GM12878 (cell line): ENCODE data around the gene LUZP2. TPM values are rescaled to one million over a fixed set of nuclear protein-coding genes. Genes with fewer than 3 reads are reported as not detected.

Experiments
- ATAC-seq: fragments of 200-7000 bp; cut with Tn5 transposase; 3 replicates; pipeline ENCODE4 v1.9.1; 2020; ENCODE audit warnings: mild to moderate bottlenecking, moderate library complexity
- BruUV-seq: library from RNA; stranded (reverse); fragments of 400-500 nt; replicated peaks from 2 replicates; lab custom pipeline; 2021; lab: Mats Ljungman, UMichigan
- CTCF ChIA-PET: fragments of 300-600 bp; sonication (Branson Sonifier 250); formaldehyde crosslinking; extraction: SDS; loops from one replicate; lab custom pipeline; 2021; ENCODE audit warnings: inconsistent platforms; lab: Yijun Ruan, JAX
- POLR2A ChIA-PET: fragments of 350-600 bp; formaldehyde crosslinking; extraction: SDS; loops from one replicate; lab custom pipeline; 2021; ENCODE audit warnings: inconsistent platforms; lab: Charles Lee
- RAD21 ChIA-PET: fragments of 300-600 bp; sonication (Branson Sonifier 250); formaldehyde crosslinking; loops from one replicate; lab custom pipeline; 2023; ENCODE audit warnings: antibody characterized with exemption; ENCODE audit not compliant: unreplicated experiment; lab: Charles Lee
- SMC1A ChIA-PET: fragments of 300-600 bp; sonication (Branson Sonifier 250); formaldehyde crosslinking; loops from one replicate; lab custom pipeline; 2023; ENCODE audit not compliant: unreplicated experiment, uncharacterized antibody; lab: Charles Lee
- DNase-seq: peaks from one replicate; pipeline ENCODE4 v3.0.0-alpha.2; 2011; ENCODE audit warnings: low read depth, low spot score
- FAIRE-seq: peaks from 3 replicates; lab custom pipeline; 2011; peaks lifted over from hg19 to GRCh38; lab: Jason Lieb, UNC
- H2AFZ ChIP-seq: 2 replicates; pipeline ENCODE4 v1.6.0; 2011; ENCODE audit warnings: low read depth, low read length, control low read depth; ENCODE audit not compliant: control insufficient read depth
- H3K27ac ChIP-seq: 2 replicates; pipeline ENCODE4 v1.5.1; 2011; ENCODE audit warnings: control low read depth; ENCODE audit not compliant: control insufficient read depth, insufficient read depth
- H3K27me3 ChIP-seq, 2 experiments: replicated peaks in 1 of 2; 2 replicates each; pipeline versions ENCODE4 v1.6.0 to v1.6.1; 2011; ENCODE audit warnings: low read length in 1 of 2; ENCODE audit not compliant: control insufficient read depth in 2 of 2, insufficient read depth in 2 of 2
- H3K36me3 ChIP-seq, 2 experiments: 2 replicates each; pipeline ENCODE4 v1.5.1; 2011; ENCODE audit warnings: low read length in 1 of 2; ENCODE audit not compliant: control insufficient read depth in 2 of 2, insufficient read depth in 2 of 2
- H3K4me1 ChIP-seq: 2 replicates; pipeline ENCODE4 v1.6.1; 2011; ENCODE audit warnings: mild to moderate bottlenecking, low read length, moderate library complexity, mixed read lengths; ENCODE audit not compliant: control insufficient read depth, insufficient read depth
- H3K4me2 ChIP-seq: 2 replicates; pipeline ENCODE4 v1.6.0; 2011; ENCODE audit warnings: control low read depth; ENCODE audit not compliant: control insufficient read depth, insufficient read depth
- H3K4me3 ChIP-seq: fragments of 200-600 bp; sonication (generic); 2 replicates; pipeline ENCODE4 v1.5.1; 2016
- H3K79me2 ChIP-seq: 2 replicates; pipeline ENCODE4 v1.6.0; 2011; ENCODE audit warnings: low read length; ENCODE audit not compliant: control insufficient read depth, insufficient read depth
- H3K9ac ChIP-seq: 2 replicates; pipeline ENCODE4 v1.8.0; 2011; ENCODE audit warnings: low read length, control low read depth, mixed read lengths; ENCODE audit not compliant: control insufficient read depth, insufficient read depth
- H3K9me3 ChIP-seq: replicated peaks from 3 replicates; pipeline ENCODE4 v1.5.1; 2011; ENCODE audit warnings: mild to moderate bottlenecking, low read length; ENCODE audit not compliant: control insufficient read depth, insufficient read depth
- H4K20me1 ChIP-seq: 2 replicates; pipeline ENCODE4 v1.6.0; 2011; ENCODE audit not compliant: control insufficient read depth, insufficient read depth
- CBX5 ChIP-seq: sonication (generic); IDR thresholded peaks from 2 replicates; pipeline ENCODE4 v1.6.1; 2016; ENCODE audit warnings: low read depth, moderate library complexity, mild to moderate bottlenecking, inconsistent platforms
- CEBPB ChIP-seq, 2 experiments: fragments of 150-350 bp in 1 of 2; IDR thresholded peaks; 2 replicates each; pipeline ENCODE4 v1.6.1; 2012 to 2014; ENCODE audit warnings: low read depth in 2 of 2, low read length in 2 of 2, borderline replicate concordance in 1 of 2, inconsistent platforms in 1 of 2
- CHD2 ChIP-seq: IDR thresholded peaks from 2 replicates; pipeline ENCODE4 v1.6.1; 2011; ENCODE audit warnings: low read depth, low read length, improper control_type of control experiment, borderline replicate concordance
- CREB1 ChIP-seq: IDR thresholded peaks from 2 replicates; pipeline ENCODE4 v1.6.1; 2012; ENCODE audit warnings: low read depth, mild to moderate bottlenecking, inconsistent platforms
- FOXK2 ChIP-seq: fragments of 450-650 bp; IDR thresholded peaks from 2 replicates; pipeline ENCODE4 v1.6.1; 2017; ENCODE audit warnings: mild to moderate bottlenecking, moderate library complexity
- KDM1A ChIP-seq: fragments of 200-600 bp; sonication (generic); IDR thresholded peaks from 2 replicates; pipeline ENCODE4 v1.6.1; 2016; ENCODE audit warnings: borderline replicate concordance
- MYB ChIP-seq: fragments of 150-350 bp; IDR thresholded peaks from 2 replicates; pipeline ENCODE4 v1.6.1; 2014; ENCODE audit warnings: mild to moderate bottlenecking, low read depth, low read length, borderline replicate concordance
- NFYA ChIP-seq: IDR thresholded peaks from 2 replicates; pipeline ENCODE4 v1.6.1; 2011; ENCODE audit warnings: low read depth, mild to moderate bottlenecking, low read length, improper control_type of control experiment, borderline replicate concordance
- SUPT20H ChIP-seq: IDR thresholded peaks from 2 replicates; pipeline ENCODE4 v1.6.1; 2011; ENCODE audit warnings: low read depth, mild to moderate bottlenecking, low read length, moderate library complexity, borderline replicate concordance; ENCODE audit not compliant: control insufficient read depth
- SUZ12 ChIP-seq: fragments of 200-600 bp; sonication (generic); IDR thresholded peaks from one replicate; pipeline ENCODE4 v1.6.1; 2018; ENCODE audit warnings: antibody characterized with exemption, mild to moderate bottlenecking; ENCODE audit not compliant: unreplicated experiment
- TARDBP ChIP-seq: IDR thresholded peaks from 2 replicates; pipeline ENCODE4 v1.6.1; 2016; ENCODE audit warnings: borderline replicate concordance
- TBL1XR1 ChIP-seq: IDR thresholded peaks from 2 replicates; pipeline ENCODE4 v1.6.1; 2012; ENCODE audit warnings: low read depth, low read length, improper control_type of control experiment
- TCF7 ChIP-seq: IDR thresholded peaks from 2 replicates; pipeline ENCODE4 v1.6.1; 2014; ENCODE audit warnings: antibody characterized with exemption, borderline replicate concordance
- WGBS: methylation state at CpG from one replicate; pipeline ENCODE4 v1.1.6; 2016; ENCODE audit warnings: low lambda C conversion rate; ENCODE audit not compliant: insufficient replicate concordance, insufficient coverage; ENCODE audit errors: missing lambda C conversion rate; 5-methylcytosine and 5-hydroxymethylcytosine counted together
- in situ Hi-C: fragments of 300-500 bp; cut with MboI; formaldehyde crosslinking; loops from 9 replicates; pipeline ENCODE4 v1.14.3; 2018; ENCODE audit warnings: mixed read lengths
- intact Hi-C: fragments of 100-400 bp; cut with micrococcal nuclease; formaldehyde crosslinking; loops from one replicate; pipeline ENCODE4 v1.14.2; 2022; ENCODE audit not compliant: unreplicated experiment
- polyA plus RNA-seq, 11 experiments: library from polyadenylated mRNA; depleted of rRNA in 4 of 11; unstranded in 6 of 11; stranded (reverse) in 5 of 11; fragments of >200 nt; fragmentation: Nextera tagmentation in 4 of 11; fragmentation: Illumina TruSeq in 1 of 11; extraction: Ambion mirVana in 4 of 11; extraction: Trizol in 1 of 11; gene quantifications; 1 replicate in 1 of 11; 2 replicates in 10 of 11; pipeline versions ENCODE4 v1.2.1 to v1.2.3, GENCODE V29; 2011 to 2016; ENCODE audit warnings: inconsistent platforms in 2 of 11, missing spikeins in 2 of 11, low read depth in 1 of 11
- total RNA-seq, 4 experiments: library from RNA; depleted of rRNA in 3 of 4; stranded (reverse); fragments of >200 nt in 3 of 4; fragmentation: Illumina TruSeq in 1 of 4; extraction: Trizol in 1 of 4; gene quantifications; 2 replicates each; pipeline versions ENCODE4 v1.2.1 to v1.2.3, GENCODE V29; 2013 to 2021
- TF ChIP-seq, protein P1 (sequence below): fragments of 450-650 bp; IDR thresholded peaks from 2 replicates; pipeline ENCODE4 v1.6.1; 2017; ENCODE audit warnings: borderline replicate concordance
- TF ChIP-seq, protein P2 (sequence below): fragments of 450-650 bp; IDR thresholded peaks from 2 replicates; pipeline ENCODE4 v1.6.1; 2017; ENCODE audit warnings: mild to moderate bottlenecking, moderate library complexity

LUZP2 gene
- total and polyA plus RNA-seq, 10 of the 15 experiments (the other 5 are each of a cell fraction or from before 2014, with no cell fraction given) = not detected

- WGBS = 0% methylated on average over 1 of the region's 1 CpG
- H4K20me1 ChIP-seq = no peaks in the 10 kb centered on the region
- H3K4me1 ChIP-seq = no peaks in the 10 kb centered on the region
- TF ChIP-seq SUPT20H (no peak), FOXK2 (no peak), TBL1XR1 (no peak), NFYA (no peak), MYB (no peak), CREB1 (no peak), CBX5 (no peak)
- in situ Hi-C loops (no loop called here), intact Hi-C loops (no loop called here)
- no TSS peak for BruUV-seq
- ChIA-PET RAD21 (no interaction called here), CTCF (no interaction called here), POLR2A (no interaction called here), SMC1A (no interaction called here)
- H3K27me3 ChIP-seq = no peaks in the 10 kb centered on the region
- no peaks in the 10 kb centered on the region for H3K79me2 ChIP-seq
- DNase-seq (no peak), ATAC-seq (no peak), FAIRE-seq (no peak)
- no peak overlapping the region for H3K4me2 ChIP-seq
- H3K36me3 ChIP-seq = no peaks in the 10 kb centered on the region
- no peak overlapping the region for H3K4me3 ChIP-seq
- H3K27ac ChIP-seq = no peak overlapping the region
- no peak overlapping the region for H3K9ac ChIP-seq
- H2AFZ ChIP-seq = no peak overlapping the region
- H3K9me3 ChIP-seq = no peaks in the 10 kb centered on the region
Measured at GRCh38 chr11:24619900-24620299, 123.0 kb downstream of the LUZP2 start.

DNA sequence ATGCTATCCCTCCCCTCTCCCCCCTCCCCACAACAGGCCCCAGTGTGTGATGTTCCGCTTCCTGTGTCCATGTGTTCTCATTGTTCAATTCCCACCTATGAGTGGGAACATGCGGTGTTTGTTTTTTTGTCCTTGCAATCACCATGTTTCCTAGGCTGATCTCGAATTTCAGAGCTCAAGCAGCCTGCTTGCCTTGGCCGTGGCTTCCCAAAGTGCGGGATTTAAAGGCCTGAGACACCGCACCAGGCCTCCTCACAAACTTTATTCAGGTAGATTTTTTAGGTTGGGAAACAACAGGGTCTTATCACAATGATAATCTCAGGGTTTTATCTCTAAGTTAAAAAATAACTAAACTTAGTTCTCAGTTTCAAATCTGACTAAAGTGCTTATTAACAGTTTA is 125.4 kb downstream of the LUZP2 start:
- in situ Hi-C loops (no loop called here), intact Hi-C loops (no loop called here)
- ChIA-PET POLR2A (no interaction called here), RAD21 (no interaction called here), SMC1A (no interaction called here), CTCF (no interaction called here)
- 41% methylated on average over 6 of the region's 6 CpGs for WGBS
- FAIRE-seq = no peak
- Histone ChIP-seq H3K9ac (no peak overlapping the region), H3K4me1 (no peaks in the 10 kb centered on the region), H2AFZ (no peak overlapping the region), H4K20me1 (no peaks in the 10 kb centered on the region), H3K9me3 (no peaks in the 10 kb centered on the region), H3K4me2 (no peak overlapping the region), H3K4me3 (no peak overlapping the region), H3K79me2 (no peaks in the 10 kb centered on the region), H3K27me3 (no peaks in the 10 kb centered on the region), H3K36me3 (no peaks in the 10 kb centered on the region), H3K27ac (no peak overlapping the region)
- no peak for ATAC-seq
- BruUV-seq = no TSS peak
- no peak for DNase-seq
- TF ChIP-seq TARDBP (no peak), SUZ12 (no peak), CEBPB (IDR thresholded peaks at IDR 0.05; ENCODE audit: borderline replicate concordance in 1 of 2, low read depth in 2 of 2, low read length in 2 of 2) (no peak), KDM1A (no peak), TCF7 (no peak), CHD2 (no peak)
- TF ChIP-seq, protein P1, sequence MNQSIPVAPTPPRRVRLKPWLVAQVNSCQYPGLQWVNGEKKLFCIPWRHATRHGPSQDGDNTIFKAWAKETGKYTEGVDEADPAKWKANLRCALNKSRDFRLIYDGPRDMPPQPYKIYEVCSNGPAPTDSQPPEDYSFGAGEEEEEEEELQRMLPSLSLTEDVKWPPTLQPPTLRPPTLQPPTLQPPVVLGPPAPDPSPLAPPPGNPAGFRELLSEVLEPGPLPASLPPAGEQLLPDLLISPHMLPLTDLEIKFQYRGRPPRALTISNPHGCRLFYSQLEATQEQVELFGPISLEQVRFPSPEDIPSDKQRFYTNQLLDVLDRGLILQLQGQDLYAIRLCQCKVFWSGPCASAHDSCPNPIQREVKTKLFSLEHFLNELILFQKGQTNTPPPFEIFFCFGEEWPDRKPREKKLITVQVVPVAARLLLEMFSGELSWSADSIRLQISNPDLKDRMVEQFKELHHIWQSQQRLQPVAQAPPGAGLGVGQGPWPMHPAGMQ = no peak
- TF ChIP-seq, protein P2, sequence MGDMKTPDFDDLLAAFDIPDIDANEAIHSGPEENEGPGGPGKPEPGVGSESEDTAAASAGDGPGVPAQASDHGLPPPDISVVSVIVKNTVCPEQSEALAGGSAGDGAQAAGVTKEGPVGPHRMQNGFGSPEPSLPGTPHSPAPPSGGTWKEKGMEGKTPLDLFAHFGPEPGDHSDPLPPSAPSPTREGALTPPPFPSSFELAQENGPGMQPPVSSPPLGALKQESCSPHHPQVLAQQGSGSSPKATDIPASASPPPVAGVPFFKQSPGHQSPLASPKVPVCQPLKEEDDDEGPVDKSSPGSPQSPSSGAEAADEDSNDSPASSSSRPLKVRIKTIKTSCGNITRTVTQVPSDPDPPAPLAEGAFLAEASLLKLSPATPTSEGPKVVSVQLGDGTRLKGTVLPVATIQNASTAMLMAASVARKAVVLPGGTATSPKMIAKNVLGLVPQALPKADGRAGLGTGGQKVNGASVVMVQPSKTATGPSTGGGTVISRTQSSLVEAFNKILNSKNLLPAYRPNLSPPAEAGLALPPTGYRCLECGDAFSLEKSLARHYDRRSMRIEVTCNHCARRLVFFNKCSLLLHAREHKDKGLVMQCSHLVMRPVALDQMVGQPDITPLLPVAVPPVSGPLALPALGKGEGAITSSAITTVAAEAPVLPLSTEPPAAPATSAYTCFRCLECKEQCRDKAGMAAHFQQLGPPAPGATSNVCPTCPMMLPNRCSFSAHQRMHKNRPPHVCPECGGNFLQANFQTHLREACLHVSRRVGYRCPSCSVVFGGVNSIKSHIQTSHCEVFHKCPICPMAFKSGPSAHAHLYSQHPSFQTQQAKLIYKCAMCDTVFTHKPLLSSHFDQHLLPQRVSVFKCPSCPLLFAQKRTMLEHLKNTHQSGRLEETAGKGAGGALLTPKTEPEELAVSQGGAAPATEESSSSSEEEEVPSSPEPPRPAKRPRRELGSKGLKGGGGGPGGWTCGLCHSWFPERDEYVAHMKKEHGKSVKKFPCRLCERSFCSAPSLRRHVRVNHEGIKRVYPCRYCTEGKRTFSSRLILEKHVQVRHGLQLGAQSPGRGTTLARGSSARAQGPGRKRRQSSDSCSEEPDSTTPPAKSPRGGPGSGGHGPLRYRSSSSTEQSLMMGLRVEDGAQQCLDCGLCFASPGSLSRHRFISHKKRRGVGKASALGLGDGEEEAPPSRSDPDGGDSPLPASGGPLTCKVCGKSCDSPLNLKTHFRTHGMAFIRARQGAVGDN = no peak
